ENCODE data around the gene DNAJC22. TPM values are rescaled to one million over a fixed set of nuclear protein-coding genes. Genes with fewer than 3 reads are reported as not detected.
A peak's percentile ranks its signal among the peaks of the same experiment; 100 is the strongest.

The DNAJC22 gene
- total and polyA plus RNA-seq, 2 donors from 2014 or later, result 15.1 to 16.2 TPM

DNA sequence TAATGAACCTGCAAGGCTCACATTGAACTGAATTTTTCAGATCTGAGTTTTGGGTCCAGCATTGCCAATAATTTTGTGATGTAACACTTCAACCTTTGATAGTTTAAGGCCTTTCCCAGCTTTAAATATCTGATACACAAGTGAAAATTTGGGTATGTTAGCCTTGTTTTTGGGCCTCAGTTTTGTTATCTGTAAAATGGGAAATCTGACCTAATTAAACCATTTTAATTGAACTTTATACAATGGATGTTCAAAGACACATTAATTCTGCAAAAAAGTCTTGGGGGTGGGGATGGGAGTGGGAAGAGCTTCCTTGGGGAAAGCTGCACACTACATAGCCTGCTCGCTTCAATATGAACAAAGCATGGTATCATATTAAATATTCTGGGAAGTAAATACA is 15.4 kb downstream of the DNAJC22 start:
- H3K4me1 ChIP-seq (ENCODE audit: control insufficient read depth in 2 of 3, insufficient read depth in 2 of 3, low read depth in 1 of 3, low read length in 3 of 3), result no peaks in the 10 kb centered on the region
- no peak overlapping the region for H3K4me3 ChIP-seq (ENCODE audit: low read length in 3 of 3)
- H3K9me3 ChIP-seq (ENCODE audit: control insufficient read depth in 2 of 3, insufficient read depth in 1 of 3, low read length in 3 of 3), result no peaks in the 10 kb centered on the region
- no peaks in the 10 kb centered on the region for H3K36me3 ChIP-seq (ENCODE audit: control insufficient read depth in 2 of 3, insufficient read depth in 3 of 3, low read length in 3 of 3)
- intact Hi-C loops (cut with DNase I), result no loop called here
- TF ChIP-seq, protein P1, sequence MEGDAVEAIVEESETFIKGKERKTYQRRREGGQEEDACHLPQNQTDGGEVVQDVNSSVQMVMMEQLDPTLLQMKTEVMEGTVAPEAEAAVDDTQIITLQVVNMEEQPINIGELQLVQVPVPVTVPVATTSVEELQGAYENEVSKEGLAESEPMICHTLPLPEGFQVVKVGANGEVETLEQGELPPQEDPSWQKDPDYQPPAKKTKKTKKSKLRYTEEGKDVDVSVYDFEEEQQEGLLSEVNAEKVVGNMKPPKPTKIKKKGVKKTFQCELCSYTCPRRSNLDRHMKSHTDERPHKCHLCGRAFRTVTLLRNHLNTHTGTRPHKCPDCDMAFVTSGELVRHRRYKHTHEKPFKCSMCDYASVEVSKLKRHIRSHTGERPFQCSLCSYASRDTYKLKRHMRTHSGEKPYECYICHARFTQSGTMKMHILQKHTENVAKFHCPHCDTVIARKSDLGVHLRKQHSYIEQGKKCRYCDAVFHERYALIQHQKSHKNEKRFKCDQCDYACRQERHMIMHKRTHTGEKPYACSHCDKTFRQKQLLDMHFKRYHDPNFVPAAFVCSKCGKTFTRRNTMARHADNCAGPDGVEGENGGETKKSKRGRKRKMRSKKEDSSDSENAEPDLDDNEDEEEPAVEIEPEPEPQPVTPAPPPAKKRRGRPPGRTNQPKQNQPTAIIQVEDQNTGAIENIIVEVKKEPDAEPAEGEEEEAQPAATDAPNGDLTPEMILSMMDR (IDR thresholded peaks at IDR 0.05; ENCODE audit: borderline replicate concordance, extremely low read depth, insufficient read depth), result no peak
- no peak overlapping the region for H3K9ac ChIP-seq (ENCODE audit: low read length in 3 of 3)
- DNase-seq (no peak), FAIRE-seq (no peak)
- H3K27me3 ChIP-seq (ENCODE audit: control insufficient read depth, insufficient read depth, low read length), result no peaks in the 10 kb centered on the region
- H3K27ac ChIP-seq (ENCODE audit: low read depth in 2 of 2, low read length in 2 of 2), result no peak overlapping the region

DNA sequence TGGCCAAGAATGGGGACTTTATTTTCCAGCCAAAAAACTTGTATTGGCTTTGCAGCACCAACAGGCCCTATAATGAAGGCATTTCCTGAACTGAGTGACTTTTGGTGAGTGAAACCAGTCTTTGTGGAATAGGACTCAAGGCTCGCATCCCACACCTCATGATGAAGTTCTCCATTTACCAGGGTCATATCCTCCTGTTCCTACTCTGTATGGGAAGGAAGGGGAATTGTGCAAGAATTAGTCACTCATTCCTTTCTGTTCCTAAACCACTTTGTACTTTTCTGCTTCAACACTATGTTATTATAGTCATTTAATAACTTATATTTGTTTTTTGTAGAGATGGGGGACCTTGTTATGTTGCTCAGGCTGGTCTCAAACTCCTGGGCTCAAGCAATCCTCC is 18.3 kb downstream of the DNAJC22 start:
- Histone ChIP-seq H3K36me3 (ENCODE audit: control insufficient read depth in 2 of 3, insufficient read depth in 3 of 3, low read length in 3 of 3) (no peaks in the 10 kb centered on the region), H3K9ac (ENCODE audit: low read length in 3 of 3) (no peak overlapping the region), H3K4me3 (ENCODE audit: low read length in 3 of 3) (no peak overlapping the region), H3K27ac (ENCODE audit: low read depth in 2 of 2, low read length in 2 of 2) (no peak overlapping the region), H3K27me3 (ENCODE audit: control insufficient read depth, insufficient read depth, low read length) (no peaks in the 10 kb centered on the region), H3K9me3 (ENCODE audit: control insufficient read depth in 2 of 3, insufficient read depth in 1 of 3, low read length in 3 of 3) (no peaks in the 10 kb centered on the region), H3K4me1 (ENCODE audit: control insufficient read depth in 2 of 3, insufficient read depth in 2 of 3, low read depth in 1 of 3, low read length in 3 of 3) (peaks cover 0 to 2% (median 0%) of the 10 kb centered on the region in 3 donors)
- no peak for FAIRE-seq
- TF ChIP-seq, protein P1 (IDR thresholded peaks at IDR 0.05; ENCODE audit: borderline replicate concordance, extremely low read depth, insufficient read depth), result no peak
- no peak for DNase-seq
- intact Hi-C loops (cut with DNase I), result no loop called here

DNA sequence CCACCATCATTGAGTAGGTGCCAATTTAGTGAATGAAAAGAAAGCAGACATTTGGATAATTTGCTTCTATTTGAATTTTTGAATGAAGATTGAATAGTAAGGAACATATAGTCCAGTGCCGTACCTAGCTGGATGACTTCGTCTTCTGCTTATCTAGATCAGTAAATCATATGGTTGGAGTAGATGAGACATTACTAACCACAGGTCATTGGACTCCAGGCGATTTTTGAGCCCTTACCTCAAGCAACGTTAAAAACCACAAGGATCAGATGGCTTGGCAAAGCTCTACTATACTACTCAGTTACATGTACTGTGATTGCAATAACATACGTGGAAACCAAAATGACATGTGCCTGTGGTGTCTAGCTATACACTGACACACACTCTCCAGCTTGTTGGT is 18.9 kb downstream of the DNAJC22 start:
- DNase-seq (no peak), FAIRE-seq (no peak)
- Histone ChIP-seq H3K4me1 (ENCODE audit: control insufficient read depth in 2 of 3, insufficient read depth in 2 of 3, low read depth in 1 of 3, low read length in 3 of 3) (peaks cover 0 to 2% (median 0%) of the 10 kb centered on the region in 3 donors), H3K27me3 (ENCODE audit: control insufficient read depth, insufficient read depth, low read length) (no peaks in the 10 kb centered on the region), H3K36me3 (ENCODE audit: control insufficient read depth in 2 of 3, insufficient read depth in 3 of 3, low read length in 3 of 3) (no peaks in the 10 kb centered on the region), H3K9me3 (ENCODE audit: control insufficient read depth in 2 of 3, insufficient read depth in 1 of 3, low read length in 3 of 3) (no peaks in the 10 kb centered on the region), H3K9ac (ENCODE audit: low read length in 3 of 3) (no peak overlapping the region), H3K27ac (ENCODE audit: low read depth in 2 of 2, low read length in 2 of 2) (no peak overlapping the region), H3K4me3 (ENCODE audit: low read length in 3 of 3) (no peak overlapping the region)
- TF ChIP-seq, protein P1 (IDR thresholded peaks at IDR 0.05; ENCODE audit: borderline replicate concordance, extremely low read depth, insufficient read depth), result no peak
- intact Hi-C loops (cut with DNase I), result no loop called here

DNA sequence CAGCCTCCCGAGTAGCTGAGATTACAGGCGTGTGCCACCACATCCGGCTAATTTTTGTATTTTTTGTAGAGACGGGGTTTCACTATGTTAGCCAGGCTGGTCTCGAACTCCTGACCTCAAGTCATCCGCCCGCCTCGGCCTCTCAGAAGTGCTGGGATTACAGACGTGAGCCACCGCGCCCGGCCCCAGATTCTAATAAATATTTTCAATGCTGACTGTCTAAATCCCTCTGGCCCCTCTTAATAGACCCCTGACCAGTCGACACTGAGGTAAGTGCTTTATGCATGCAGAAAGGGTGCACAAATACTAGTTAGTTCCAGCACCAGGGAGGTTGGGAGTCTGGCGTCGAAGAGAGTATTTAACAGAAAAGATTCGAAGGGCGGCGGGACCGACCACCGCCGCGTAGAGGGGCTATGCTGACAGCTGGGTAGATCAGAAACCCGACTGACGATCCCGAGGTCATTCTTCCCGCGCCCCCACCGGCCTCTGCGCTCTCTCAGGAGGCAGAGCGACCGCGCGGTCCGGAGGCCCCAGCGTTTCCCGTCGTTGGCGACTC is 19.5 kb downstream of the DNAJC22 start:
- no peak for FAIRE-seq
- intact Hi-C loops (cut with DNase I), result no loop called here
- Histone ChIP-seq H3K27me3 (ENCODE audit: control insufficient read depth, insufficient read depth, low read length) (no peaks in the 10 kb centered on the region), H3K9me3 (ENCODE audit: control insufficient read depth in 2 of 3, insufficient read depth in 1 of 3, low read length in 3 of 3) (no peaks in the 10 kb centered on the region), H3K9ac (ENCODE audit: low read length in 3 of 3) (peak overlapping the region; percentile 20 to 83 (median 48)), H3K4me3 (ENCODE audit: low read length in 3 of 3) (peak overlapping the region; percentile 66 to 89 (median 67)), H3K4me1 (ENCODE audit: control insufficient read depth in 2 of 3, insufficient read depth in 2 of 3, low read depth in 1 of 3, low read length in 3 of 3) (peaks cover 0 to 2% (median 0%) of the 10 kb centered on the region in 3 donors), H3K27ac (ENCODE audit: low read depth in 2 of 2, low read length in 2 of 2) (peak overlapping the region; percentile 85 to 89), H3K36me3 (ENCODE audit: control insufficient read depth in 2 of 3, insufficient read depth in 3 of 3, low read length in 3 of 3) (no peaks in the 10 kb centered on the region)
- peak in 1 of 5 donors; percentile 57 for DNase-seq
- TF ChIP-seq, protein P1 (IDR thresholded peaks at IDR 0.05; ENCODE audit: borderline replicate concordance, extremely low read depth, insufficient read depth), result no peak
